VCaP (cell line): ENCODE results near the gene SLC9A9.
A peak's percentile ranks its signal among the peaks of the same experiment; 100 is the strongest.

Source experiments
- H3K27ac ChIP-seq: fragments of 450-650 bp; 2 replicates; pipeline ENCODE4 v1.5.1; 2017
- TF ChIP-seq, protein P1 (sequence below): fragments of 450-650 bp; conservative IDR thresholded peaks from 2 replicates; pipeline ENCODE4 v1.5.1; 2017; ENCODE audit warnings: mild to moderate bottlenecking, moderate library complexity

The SLC9A9 gene

DNA sequence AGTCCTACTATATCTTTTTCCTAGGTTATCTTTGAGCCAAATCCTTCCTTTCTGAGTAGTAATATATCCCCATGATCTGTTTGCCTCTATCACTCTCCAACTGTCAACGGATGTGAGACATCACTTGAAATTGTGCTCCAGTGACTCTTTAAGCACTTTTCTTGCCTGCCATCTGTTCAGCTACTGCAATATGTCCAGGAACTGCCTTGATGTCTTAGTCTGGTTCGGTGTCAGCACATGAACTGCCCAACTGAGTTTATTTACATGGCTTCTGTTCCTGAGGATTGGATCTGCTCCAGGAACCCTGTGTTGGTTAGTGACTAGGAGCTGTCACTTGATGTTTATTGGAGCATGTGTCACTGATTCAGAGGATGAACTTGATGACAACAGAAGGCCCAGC lies 116.5 kb downstream of the SLC9A9 start:
- TF ChIP-seq, protein P1, sequence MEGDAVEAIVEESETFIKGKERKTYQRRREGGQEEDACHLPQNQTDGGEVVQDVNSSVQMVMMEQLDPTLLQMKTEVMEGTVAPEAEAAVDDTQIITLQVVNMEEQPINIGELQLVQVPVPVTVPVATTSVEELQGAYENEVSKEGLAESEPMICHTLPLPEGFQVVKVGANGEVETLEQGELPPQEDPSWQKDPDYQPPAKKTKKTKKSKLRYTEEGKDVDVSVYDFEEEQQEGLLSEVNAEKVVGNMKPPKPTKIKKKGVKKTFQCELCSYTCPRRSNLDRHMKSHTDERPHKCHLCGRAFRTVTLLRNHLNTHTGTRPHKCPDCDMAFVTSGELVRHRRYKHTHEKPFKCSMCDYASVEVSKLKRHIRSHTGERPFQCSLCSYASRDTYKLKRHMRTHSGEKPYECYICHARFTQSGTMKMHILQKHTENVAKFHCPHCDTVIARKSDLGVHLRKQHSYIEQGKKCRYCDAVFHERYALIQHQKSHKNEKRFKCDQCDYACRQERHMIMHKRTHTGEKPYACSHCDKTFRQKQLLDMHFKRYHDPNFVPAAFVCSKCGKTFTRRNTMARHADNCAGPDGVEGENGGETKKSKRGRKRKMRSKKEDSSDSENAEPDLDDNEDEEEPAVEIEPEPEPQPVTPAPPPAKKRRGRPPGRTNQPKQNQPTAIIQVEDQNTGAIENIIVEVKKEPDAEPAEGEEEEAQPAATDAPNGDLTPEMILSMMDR = no peak
- H3K27ac ChIP-seq = no peak overlapping the region

DNA sequence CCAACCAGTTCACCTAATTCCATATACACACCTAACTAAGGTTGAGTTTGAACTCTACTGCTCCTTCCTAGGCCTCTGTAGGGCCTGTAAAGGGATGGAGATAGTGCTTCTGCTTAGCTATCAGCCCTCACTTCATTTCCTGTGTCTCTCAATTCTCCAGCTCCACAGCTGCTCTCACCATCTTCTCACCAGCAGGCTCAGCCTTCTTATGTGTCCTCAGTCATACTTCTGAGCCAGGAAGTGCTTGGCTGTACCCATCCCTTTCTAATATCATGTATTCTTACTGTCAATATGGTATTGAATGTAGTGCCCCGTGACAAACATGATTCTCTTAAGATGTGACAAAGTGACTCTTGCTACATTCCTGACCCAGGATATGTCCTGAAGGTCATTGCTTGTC lies 116.9 kb downstream of the SLC9A9 start:
- H3K27ac ChIP-seq = no peak overlapping the region
- TF ChIP-seq, protein P1 = no peak

DNA sequence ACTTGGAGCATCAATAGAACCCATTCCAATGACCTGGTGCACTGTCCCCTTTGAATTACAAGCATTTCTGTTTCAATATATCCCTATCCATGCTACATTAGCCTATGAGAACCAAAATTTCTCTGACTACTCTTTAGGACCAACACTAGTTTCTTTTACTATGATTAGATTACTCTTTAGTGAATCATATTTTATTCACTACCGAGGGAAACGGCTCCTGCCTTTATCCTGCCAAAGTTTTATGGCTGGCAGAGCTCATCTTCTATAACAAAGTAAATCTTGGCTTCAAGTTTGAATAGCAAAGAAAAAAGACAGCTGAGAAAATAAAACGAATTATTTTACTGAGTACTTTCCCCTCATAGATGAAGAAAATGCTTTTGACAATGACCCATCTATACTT lies 120.9 kb downstream of the SLC9A9 start:
- H3K27ac ChIP-seq = peak overlapping the region; percentile 40; the same call in 1 of the 2 replicates
- TF ChIP-seq, protein P1 = no peak

DNA sequence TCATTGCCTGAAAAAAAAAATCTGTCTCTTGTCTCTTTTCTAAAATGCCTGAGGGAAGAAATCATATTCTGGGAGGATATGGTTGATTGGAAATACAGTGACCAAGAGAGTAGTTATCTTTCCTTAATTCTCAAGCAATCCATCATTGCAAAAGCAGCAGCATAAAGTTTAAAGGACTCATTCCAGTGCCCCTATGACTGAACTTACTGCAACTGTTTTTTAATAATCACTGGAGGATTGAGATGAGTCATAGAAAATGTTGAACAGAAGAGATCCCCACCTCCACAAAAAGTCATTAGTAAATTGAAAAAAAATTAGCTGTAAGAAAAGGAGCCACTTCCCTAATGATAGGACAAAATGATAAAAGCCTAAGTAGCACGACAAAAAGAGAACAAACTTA lies 121.5 kb downstream of the SLC9A9 start:
- TF ChIP-seq, protein P1 = no peak
- peak overlapping the region; percentile 40; the same call in 1 of the 2 replicates for H3K27ac ChIP-seq

DNA sequence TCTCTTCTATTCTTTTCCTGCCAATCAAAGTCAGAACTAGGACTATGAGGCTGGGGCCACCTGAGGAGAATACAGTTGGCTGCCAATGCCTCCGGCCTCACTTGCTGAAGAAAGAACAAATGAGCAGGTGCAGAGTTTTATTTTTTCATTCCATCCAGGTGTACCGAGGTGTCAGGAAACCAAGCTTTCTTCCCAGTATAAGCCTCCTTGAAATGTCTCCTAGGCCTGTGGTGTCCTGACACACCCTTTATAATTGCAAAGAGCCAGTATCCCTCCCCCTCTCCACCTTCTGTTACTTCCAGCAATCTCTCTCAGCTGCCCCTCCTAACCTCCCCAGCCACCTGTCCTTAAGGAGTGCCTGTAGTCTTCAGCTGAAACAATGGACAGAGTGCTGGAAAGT lies 127.9 kb downstream of the SLC9A9 start:
- H3K27ac ChIP-seq = no peak overlapping the region
- TF ChIP-seq, protein P1 = no peak

DNA sequence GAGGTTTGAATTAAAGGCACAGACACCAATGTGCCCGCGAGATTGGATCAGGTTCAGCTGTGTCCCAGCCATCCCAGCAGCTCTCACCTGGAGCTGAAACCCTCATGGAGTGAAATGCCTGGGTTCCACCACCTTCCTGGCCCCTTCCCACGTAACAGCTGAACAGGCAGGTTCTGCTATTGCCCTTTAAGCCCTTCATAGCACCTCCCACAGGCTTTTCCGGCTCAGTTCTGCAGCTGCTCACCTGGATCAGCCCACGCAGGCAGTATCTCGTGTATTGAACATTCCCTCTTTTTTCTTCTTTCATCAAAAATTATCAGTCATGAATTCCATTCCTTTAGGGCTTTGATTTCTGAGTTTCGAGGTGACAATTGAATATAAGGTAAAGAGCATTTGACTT lies 129.8 kb downstream of the SLC9A9 start:
- H3K27ac ChIP-seq = no peak overlapping the region
- TF ChIP-seq, protein P1 = no peak

DNA sequence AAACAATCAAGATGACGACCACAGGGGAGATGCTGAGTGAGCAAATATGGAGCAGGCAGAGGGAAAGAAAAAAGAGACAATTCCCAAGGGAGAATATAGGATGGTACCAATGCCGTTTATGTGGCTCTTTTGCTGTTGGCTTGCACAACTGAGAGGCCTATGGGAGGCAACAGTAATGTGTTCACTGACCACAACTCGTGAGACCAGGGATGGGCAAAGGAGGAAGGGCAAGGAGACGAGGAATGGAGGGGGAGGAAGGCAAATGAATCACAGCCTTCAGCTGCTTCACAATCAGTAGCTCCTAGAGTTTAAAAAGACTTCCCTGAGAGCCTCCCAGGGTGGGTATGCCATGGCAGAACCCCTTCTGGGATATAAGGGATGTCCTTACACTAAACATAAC lies 131.5 kb downstream of the SLC9A9 start:
- TF ChIP-seq, protein P1 = no peak
- H3K27ac ChIP-seq = no peak overlapping the region

DNA sequence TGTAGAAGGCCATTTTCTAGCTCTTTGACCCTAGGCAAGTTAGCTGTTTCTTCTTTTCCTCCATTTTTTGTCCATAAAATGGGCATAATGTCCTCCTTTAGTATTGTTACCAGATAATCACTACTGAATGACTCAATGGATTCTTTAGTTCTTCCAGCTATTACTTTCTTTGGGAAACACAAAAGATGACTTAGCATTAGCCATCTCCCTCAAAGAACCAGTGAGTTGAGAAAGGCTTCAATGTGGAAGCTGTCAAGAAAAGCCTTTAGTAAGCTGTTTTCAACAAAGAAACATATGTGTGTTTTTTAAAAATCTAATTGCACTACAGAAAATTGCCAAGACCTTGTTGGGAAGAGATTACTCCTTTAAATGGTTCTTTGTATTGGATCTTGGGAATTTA lies 135.7 kb downstream of the SLC9A9 start:
- no peak overlapping the region for H3K27ac ChIP-seq
- TF ChIP-seq, protein P1 = no peak
